GM19023 (cell line): Measurements from ENCODE around the gene COL5A3.

Experiments
- ATAC-seq: cut with Tn5 transposase; IDR thresholded peaks from one replicate; pipeline ENCODE4 v1.9.1; 2021; ENCODE audit warnings: mild to moderate bottlenecking, moderate library complexity; ENCODE audit not compliant: unreplicated experiment

The COL5A3 gene

DNA sequence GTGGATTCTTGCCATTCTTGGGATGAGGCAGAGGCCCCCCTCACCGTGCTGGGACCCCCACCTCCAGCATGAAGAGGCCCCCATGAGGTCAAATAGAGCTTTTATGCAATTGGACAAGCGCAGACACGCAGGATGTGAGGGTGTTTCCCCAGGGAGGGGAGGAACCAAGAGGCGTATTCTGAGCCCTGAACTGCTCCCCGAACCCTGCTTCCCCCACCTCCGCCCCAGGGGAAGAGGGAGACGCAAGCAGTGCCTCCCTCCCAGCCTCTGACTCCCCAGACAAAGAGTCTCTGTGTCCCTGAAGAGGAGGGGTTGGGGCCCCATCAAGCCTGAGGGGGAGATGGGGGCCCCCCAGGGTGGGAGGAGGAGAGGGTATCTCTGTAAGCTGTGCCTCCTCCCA is 1.7 kb upstream of the COL5A3 start:
- ATAC-seq: no peak

DNA sequence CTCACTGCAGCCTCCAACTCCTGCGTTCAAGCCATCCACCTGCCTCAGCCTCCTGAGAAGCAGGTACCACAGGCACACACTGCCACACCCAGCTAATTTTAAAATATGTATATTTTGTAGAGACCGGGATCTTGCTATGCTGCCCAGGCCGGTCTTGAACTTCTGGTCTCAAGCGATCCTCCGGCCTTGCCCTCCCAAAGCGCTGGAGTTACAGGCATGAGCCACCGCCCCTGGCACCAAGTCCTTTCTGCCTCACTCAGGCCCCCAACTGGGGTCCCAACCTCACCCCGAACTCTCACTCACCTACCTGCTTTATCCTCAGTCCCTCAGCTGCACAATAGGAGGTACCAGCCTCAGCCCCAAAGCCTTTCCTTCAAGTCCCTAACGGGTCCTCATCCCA is 635 bp upstream of the COL5A3 start:
- no peak for ATAC-seq

- ATAC-seq: no peak
These were observed 535 bp downstream of the COL5A3 start for GRCh38 chr19:10009714-10010224.

DNA sequence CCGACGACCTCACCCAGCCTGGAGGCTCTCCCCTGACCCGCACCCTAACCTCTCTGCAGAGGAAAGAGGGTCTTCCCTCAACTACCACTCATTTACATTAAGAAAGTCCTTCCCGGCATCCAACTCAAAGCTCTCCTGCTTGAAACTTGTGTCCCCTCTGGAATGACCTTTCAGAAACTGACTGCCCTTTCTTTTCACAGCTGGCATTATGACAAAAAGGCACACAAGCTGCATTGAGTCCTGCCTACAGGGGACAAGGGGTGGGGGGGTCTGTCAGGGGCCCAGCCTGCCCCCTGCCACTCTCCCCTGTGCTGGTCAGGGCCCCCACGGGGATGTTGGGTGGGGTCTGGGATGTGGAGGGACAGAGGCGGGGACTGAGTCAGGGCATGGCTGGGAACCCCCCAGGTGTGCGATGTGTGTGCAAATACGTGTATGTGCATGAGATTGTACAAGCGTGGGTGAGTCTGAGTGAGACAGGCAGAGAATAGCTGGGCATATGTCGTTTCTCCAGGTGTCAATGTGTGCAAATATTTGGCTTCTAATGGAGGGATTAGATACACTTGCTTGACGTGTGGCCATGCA is 2.0 kb downstream of the COL5A3 start:
- no peak for ATAC-seq

DNA sequence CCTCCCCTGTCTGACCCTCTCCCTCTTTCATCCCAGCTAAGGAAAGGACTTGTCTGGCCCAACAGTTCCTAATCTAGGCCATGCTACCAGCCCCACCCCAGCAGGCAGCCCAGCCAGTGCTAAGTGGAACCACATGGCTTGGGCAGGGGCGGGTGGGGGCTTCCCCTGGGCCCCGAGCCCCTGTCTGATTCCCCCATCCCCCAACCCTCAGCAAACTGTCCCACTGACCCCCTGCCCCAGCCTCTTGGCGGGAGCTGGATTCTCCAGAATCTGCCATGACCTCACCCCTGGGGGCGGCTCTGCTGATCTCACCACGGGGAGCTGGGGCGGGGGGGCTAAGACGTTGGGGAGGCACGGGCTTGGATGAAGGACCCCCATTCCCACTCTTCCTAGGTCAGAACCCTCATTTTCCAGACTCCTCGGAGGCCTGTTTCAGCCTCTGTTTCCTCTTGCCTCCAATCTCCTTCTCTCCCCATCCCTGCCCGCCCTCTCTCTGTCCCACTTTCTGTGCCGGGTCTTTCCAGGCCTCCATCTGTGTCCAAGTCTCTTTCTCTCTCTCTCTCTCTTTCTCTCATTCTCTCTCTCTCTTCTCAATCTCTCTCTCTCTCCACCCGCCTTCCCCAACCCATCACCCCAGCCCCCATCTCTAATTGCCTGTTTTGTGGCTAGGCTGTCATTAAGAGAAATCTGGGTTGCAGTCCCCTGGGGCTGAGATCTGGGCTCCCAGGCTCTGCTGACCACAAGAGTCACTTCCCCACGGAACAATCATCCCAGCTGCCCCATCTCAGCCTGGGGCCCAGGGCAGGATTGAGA is 2.7 kb downstream of the COL5A3 start:
- no peak for ATAC-seq

- ATAC-seq: no peak
These were observed 3.5 kb downstream of the COL5A3 start for GRCh38 chr19:10006752-10007323.

GRCh38 chr19:10006335-10006708 is 4.0 kb downstream of the COL5A3 start:
- no peak for ATAC-seq

- no peak for ATAC-seq
These were observed 4.5 kb downstream of the COL5A3 start for GRCh38 chr19:10005632-10006334.

DNA sequence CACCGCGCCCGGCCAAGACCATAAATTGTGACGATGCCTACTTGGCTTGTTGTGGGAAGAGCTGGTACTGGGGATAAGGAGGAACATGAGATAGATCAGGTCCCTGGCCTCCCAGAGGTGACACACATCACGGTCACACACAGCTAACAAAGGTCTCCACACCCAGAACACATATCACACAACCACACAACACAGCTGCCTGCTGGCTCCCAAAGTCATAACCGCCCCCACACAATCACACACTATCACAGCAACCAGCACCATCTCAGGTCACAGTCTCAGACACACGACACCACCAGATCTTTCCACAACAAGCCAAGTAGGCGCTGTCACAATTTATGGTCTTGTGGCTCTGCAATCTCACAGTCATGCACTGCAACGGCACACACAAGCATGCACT is 5.7 kb downstream of the COL5A3 start:
- ATAC-seq: no peak

DNA sequence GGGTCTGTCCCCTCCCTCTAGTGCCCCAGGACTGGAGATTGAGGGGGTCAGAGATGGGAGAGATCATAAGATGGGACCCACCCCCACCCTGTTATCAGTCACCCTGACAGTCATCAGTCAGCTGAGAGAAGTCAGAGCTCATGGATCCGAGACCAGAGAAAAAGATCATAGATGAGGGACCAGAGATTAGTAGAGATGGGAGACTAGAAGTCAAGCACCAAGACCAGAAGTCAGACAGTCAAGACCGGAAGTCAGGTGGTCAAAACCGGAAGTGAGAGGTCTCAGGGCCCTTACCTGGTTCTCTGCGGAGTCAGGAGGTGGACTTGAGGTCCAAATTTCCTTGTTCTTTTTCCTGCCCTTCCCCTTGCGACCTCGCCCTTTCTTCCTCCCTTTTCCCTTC is 7.0 kb downstream of the COL5A3 start:
- no peak for ATAC-seq

DNA sequence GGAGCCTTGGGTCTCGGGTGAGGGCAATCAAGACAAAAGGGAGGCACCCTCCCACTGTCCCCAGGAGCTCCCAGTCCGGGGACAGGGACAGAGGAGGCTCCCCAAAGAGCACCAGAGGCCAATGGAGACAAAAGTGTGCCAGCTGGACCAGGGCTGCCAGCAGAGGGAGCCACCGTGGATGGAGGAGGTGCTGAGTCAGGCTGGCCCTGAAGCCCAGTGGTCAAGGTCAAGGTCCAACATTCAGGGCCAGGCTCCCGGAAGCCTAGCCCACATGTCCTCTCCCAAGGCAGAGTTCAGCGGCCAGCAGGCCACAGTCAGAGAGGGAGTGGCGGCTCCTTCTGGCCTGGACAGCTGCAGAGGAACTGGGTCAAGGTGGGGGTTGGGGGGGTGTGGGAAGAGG is 8.4 kb downstream of the COL5A3 start:
- ATAC-seq: no peak

DNA sequence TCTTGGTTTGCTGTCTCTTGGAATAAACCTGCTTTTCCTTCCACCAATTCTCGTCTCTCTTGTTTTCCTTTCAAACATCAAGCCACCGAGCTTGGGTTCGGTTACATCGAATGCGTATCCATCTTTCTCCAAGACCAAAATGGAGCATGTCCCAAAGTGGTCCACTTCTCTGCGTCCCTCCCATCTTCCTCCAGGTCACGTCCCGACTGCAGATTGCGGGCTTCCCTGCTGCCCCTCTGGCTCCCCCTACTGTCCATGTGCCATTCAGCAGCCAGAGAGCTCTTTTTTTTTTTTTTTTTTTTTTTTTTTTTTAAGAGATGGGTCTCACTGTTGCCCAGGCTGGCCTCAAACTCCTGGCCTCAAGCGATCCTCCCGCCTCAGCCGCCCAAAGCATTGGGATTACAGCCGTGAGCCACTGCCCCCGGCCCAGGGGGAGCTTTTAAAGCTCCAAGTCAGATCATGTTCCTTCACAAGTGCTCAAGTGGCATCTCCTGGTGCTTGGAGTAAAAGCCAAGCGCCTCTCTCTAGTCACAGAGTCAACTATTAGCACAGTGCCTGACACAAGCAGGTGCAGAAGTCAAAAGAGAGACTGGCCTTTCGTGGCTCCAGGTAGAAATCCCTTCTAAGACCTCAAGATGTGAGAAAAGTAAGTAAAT is 10.0 kb downstream of the COL5A3 start:
- ATAC-seq: no peak

DNA sequence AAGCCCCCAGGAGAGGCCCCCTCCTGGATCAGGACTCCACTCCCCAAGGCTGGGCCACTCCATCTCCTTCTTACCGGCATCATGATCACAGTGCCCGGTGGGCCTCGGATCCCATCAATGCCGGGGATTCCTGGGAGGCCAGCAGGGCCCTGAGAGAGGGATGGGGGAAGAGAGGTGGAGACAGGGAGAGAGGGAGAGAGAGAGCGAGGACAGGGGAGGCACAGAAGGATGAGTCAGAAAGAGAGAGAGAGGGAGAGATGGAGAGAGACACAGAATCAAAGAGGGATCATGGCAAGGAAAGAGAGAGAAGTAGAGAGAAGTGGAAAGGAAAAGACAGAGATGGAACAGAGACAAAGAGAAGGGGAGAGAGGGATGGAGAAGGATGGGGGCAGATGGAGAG is 13.8 kb downstream of the COL5A3 start:
- ATAC-seq: no peak

DNA sequence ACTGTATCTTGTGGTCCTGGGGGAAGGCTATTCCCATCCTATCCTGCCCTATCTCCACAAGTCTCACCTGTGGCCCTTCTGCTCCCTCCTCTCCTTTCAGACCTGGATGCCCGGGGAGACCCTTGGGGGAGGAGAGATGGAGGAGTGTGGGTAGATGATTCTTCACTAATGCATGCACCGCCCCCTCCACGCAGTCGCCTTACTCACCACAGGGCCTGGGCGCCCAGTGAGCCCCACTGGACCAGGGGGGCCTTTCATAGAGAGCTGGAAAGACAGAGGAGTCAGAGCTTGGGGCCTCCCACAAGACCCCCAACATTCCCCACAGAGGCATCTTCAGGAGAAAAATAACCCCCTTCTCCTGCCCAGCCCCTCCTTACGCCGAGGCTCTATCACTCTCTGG is 14.3 kb downstream of the COL5A3 start:
- ATAC-seq: no peak

DNA sequence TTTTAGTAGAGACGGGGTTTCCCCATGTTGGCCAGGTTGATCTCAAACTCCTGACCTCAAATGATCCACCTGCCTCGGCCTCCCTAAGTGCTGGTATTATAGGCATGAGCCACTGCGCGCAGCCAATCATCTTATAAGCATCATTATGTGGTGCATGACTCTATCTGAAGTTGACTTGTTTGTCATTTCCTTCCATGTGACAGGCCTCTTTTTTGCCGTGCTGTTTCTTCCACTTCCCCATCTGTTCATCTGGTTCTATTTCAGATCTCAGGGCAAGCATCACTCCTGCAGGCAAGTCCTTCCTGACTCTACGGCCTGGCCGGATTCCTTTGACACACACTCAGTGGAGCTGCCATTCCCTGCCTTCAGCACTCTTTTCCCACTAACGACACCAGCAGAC is 15.2 kb downstream of the COL5A3 start:
- no peak for ATAC-seq

DNA sequence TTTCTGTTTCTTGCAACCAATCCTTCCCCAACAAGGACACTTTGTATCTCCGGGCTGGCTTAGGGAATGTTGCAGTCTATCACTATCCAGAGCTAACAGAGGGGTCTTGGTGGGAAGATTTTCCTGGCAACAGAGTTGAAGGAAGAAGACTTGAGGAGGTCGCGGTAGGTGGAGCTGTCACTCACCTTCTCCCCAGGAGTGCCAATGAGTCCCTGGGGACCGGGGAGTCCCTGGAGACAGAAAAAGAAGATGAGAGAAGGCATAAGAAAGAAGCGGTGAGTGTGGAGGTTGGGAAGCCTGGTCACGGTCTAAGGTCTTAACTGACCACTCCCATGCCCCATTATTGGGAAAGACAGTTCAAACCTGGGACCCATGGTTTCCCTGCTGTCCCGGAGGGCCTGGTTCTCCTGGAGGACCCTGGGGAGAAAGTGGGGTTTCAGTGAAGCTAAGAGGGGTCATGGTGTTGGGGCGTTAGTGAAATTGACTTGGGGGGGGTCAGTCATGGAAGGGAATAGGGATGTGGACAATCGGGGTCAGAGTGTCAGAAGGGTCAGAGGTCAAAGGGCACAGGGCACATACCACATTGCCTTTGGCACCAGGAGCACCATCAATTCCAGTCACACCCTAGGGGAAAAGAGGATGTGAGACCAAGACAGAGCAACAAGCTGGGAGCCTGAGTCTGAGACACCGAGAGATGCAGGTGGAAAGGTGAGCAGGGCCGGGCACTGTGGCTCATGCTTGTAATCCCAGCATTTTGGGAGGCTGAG is 18.7 kb downstream of the COL5A3 start:
- no peak for ATAC-seq

DNA sequence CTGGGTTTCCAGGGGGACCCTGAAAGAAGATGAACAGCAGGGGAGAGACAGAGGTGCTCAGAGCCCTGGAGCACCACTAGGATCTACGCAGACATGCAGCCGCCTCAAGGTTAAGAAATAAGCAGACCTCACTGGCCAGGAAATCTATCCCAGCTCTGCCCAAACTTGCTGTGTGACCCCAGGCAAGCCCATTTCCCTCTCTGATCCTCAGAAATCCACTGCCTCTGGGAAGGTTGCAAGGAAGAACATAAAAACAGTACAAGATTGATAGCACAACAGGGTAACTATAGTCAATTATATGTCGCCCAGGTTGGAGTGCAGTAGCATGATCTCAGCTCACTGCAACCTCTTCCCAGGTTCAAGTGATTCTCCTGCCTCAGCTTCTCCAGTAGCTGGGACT is 20.8 kb downstream of the COL5A3 start:
- ATAC-seq: no peak

GRCh38 chr19:9986787-9987281 is 23.5 kb downstream of the COL5A3 start:
- no peak for ATAC-seq

DNA sequence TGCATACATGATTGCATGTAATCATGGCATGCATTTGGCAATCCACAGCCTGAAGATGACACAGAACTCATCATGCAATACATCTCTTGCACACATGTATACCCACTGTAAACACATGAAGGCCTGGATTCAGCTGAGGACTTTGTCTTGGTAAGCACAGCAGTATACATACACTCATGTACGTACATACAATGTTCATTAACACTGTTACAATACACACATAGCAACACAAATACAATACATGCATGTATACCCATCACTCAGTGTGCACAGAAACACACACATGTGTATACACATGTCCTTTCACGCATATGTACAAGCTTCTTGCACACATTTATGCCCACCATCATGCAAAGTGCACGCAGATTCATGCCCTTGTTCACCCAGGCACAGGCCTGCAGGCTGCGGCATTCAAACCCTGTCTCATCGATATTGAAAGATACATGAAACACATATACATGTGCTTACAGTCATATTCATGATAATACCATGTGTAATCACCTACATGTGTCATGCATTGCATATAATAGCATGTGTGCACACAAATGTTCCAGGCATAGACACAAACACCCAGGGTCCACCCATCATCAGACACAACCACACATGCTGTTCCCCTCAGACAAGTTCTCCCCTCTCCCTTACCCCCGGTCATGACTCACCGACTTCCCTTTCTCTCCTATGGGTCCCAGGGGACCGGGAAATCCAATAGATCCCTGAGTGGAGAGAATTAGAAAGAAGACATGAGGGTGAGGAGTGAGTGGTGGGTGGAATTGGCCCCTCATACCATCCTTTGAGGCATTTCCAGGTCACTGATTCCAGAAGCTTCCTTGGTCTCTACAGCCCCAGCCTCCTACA is 28.7 kb downstream of the COL5A3 start:
- ATAC-seq: no peak
